Activated T-cell treated with anti-CD3 and anti-CD28 coated beads, Interleukin-2, amount 50 U/mL, for 48 hours (primary cell): ENCODE measurements around the gene ADGRV1.

Source experiments
- DNase-seq, 2 experiments: peaks; one replicate each; pipeline ENCODE4 v3.0.0-alpha.2; 2020

Gene ADGRV1

GRCh38 chr5:91079037-91079436, 520.4 kb downstream of the ADGRV1 start:
- DNase-seq, result no peak

DNA sequence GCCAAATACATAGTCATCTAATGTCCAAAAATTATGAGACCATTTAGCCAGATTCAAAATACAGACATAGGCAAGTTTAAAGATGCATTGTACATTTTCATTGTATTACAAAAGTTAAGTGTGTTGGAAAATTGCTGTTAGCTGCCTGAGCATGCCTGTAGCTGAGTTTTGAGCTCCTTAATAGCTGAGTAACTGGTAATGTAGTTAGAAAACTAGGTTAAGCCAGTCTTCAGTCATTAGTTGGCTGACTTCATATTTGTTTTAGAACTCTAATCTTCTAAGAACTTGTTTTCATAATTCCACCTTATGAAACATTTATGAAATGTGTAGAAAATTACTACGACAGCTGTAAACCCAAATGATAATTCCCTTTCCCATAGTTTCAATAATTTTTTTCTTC, 531.2 kb downstream of the ADGRV1 start:
- DNase-seq, result no peak

- DNase-seq, result no peak
Observed at GRCh38 chr5:91090995-91091394, 532.4 kb downstream of the ADGRV1 start.

- DNase-seq, result no peak
Observed at GRCh38 chr5:91091471-91092234, 533.1 kb downstream of the ADGRV1 start.

- no peak for DNase-seq
Observed at GRCh38 chr5:91092859-91093783, 534.5 kb downstream of the ADGRV1 start.

DNA sequence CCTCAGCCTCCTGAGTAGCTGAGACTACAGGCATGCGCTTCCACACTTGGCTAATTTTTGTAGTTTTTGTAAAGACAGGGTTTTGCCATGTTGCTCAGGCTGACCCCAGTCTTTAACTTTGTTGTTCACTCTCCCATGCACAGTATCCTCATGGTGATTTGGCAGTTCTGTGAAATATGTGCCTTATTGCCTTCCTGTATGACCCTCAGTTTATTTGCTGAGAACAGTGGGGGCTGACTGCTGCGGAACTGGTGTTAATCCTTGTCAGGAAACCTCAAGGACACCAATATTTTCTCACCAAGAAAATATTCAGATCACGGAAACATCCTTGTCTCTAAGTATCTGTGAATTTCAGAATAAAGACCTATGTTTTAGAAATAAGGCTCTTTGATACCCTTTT, 536.7 kb downstream of the ADGRV1 start:
- DNase-seq, result no peak

DNA sequence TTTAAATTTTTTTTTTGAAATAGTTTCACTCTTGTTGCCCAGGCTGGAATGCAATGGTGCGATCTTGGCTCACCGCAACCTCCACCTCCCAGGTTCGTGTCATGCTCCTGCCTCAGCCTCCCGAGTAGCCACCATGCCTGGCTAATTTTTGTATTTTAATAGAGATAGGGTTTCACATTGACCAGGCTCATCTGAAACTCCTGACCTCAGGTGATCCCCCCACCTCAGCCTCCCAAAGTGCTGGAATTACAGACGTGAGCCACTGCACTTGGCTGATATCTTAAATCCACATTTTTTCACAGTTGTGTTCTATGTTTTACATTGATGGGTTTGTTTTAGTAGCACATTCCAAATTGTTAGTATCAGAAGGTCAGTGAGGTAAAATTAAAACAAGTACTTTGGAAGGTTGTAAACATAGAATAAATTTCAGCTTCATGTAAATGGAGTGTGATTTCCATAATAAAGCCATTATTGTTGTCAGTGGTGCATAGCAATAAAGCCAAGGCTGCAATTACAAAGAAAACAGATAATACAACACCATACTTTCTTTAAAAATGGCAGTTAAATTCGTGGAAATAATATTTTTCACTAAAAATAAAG, 537.3 kb downstream of the ADGRV1 start:
- no peak for DNase-seq

- no peak for DNase-seq
Observed at GRCh38 chr5:91098541-91098940, 539.9 kb downstream of the ADGRV1 start.

DNA sequence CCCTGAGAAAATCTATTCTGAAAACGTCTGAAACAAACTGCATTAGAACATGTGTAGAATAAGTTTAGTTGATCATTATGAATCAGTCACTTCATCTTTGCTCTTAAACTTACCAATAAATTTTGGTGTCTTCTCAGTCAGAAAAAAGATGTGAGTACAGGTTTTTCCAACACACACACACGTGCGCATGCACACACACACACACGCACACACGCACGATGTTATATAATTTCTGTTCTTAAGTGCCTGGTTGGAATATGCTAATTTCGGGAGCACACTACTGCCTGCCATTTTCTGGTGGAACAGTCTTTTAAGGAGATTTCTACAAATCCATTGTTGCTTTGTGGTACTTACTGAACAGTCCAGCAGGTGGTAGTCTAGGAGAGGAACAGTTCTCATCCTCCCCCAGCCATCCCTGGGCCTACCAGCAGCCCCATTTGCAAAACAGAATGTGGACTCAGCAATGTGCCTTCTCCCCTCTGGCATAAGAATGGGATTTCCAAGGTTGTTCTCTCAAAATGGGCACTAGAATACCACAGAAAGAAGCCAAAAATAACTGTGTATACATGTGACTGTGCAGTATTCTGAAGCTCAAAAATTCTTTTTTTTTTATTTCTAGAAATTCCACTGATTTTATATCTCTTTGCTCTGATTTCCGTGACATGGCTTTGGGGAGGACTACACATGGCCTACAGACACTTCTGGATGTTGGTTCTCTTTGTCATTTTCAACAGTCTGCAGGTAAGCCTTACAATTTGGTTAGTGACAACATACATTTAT, 543.2 kb downstream of the ADGRV1 start:
- DNase-seq, result peak; percentile 53

DNA sequence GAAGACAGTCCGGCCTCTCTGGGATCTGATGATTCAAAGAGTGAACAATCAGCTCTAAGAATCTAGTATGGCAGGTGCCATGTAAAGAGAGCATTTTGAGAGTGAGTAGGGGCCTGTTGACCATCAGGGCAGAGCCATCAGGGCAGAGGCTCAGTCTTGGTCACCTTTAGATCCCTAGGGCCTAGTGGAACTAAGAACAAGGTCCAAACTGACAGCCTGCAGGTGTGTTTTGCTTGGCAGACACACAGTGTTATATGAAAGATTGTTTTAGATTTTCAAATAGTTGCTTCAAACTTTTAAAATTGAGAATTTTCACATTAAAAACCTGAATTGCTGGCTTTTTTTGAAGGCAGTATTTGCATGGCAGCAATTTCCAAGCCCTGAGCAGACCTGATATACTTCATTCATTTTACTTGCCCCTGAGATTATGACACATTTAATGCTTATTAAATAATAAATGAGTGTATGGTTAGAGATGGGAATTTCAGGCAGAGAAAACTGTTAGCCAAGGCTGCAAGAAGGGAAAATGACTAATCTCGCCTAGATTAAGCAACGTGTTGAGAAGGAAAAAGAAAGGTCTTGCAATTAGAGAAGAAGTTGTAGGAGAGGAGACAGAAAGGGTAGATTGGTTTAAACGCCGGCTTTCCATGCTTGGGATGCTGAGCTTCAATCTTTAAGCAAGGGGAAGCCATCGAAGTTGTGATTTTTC, 544.9 kb downstream of the ADGRV1 start:
- DNase-seq, result no peak

GRCh38 chr5:91104062-91104448, 545.5 kb downstream of the ADGRV1 start:
- DNase-seq, result no peak

GRCh38 chr5:91106842-91107511, 548.4 kb downstream of the ADGRV1 start:
- DNase-seq, result no peak

GRCh38 chr5:91109634-91110033, 551.0 kb downstream of the ADGRV1 start:
- no peak for DNase-seq

DNA sequence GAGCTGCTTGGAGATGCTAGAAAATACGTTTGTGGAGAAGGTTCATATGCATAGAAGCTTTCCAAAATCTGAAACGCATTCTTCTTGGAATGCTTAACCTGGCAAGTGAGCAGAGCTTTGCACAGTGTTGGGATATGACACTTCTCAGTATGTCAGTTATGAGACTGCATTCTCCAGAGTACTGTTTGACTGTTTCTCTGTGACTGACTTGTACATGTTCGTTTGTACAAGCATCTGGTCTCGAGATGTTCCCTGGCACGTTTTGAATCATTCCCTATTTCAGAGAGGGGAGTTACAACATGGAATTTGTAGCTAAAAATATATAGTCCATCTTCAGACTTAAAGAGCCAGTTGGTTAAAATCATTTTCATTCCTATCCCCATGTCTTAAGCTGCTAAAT, 552.1 kb downstream of the ADGRV1 start:
- no peak for DNase-seq

- DNase-seq, result no peak
Observed at GRCh38 chr5:91111473-91112238, 553.1 kb downstream of the ADGRV1 start.

DNA sequence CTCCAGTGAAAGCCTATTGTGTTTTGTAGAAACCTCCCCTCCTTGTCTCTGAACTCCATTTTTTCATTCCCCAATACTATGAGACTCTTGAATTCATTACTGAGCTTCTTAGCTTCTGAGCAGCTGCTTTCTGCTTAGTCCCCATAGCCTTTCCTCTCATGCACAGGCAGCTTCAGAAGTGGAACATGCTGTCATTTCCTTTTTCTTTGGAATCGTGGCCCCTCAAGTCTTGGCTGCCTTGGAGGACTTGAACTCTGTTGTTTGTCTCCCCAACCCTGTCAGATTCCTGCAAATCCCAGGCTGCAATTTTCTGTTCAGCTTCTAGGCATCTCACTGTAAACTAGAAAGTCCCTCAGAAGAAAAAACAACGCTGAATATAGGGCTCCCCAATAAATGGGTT, 556.1 kb downstream of the ADGRV1 start:
- no peak for DNase-seq

GRCh38 chr5:91118354-91118753, 559.8 kb downstream of the ADGRV1 start:
- no peak for DNase-seq

GRCh38 chr5:91118796-91119195, 560.2 kb downstream of the ADGRV1 start:
- no peak for DNase-seq

DNA sequence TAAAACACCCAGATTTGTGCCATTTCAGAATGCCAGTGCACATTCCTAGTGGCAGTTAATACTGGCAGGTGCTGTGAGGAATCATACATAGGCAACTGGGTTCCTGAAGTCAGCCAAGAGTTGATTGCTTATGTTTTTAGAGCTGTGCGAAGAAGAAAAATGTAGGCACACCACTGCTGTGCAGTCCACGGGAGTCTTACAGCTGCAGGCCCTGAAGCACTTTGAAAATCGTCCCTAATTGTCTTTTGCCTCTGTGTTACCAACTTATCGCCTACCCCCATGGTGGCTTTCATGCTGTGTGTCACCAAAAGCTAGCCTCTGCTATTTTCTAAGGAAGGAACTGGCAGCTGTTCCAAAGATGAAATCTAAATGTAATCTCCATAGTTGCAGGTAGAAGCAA, 560.6 kb downstream of the ADGRV1 start:
- DNase-seq, result no peak

DNA sequence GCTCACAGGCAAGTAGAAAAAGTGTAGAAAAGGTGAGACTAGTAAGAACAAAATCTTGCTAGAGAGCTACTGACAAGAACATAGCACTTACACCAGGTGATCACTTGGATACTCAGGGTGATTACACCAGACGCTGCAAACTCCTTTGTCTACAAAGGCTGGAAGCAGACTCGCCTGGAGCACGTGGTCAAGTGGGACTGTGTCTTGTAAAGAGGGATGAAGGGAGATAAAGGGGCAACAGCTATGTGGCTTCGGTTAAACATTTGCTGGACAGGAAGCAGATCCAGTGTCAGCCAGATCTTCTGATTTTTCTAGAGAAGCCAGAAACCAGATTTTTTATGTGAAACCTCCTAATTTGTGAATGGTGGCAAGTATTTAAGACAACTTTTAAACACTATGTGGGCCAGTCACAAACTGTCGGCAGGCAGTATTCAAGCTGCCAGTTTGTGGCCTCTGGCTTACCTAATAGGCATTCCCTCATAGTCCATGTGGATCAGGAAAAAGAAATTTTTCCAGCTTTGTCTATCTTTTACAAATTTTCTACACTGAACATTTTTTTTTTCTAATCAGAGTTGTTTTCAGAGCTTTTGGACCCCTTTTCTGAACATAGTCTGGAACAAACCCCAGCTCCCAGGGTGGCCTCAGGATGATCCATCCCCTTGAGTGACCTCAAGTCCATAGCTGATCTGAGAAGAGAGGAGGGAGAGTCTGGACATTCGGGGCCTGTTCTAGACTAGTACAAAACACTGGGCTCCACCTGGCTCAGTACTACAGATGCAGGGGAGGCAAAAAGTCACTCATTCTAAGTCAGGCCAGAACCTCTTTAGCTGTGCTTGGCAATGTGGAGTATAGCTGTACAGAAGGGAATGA, 561.6 kb downstream of the ADGRV1 start:
- no peak for DNase-seq
